Fibroblast of skin of left biceps (primary cell): ENCODE results near the gene BHLHE41.

ENCODE experiments used
- DNase-seq, 2 experiments: peaks; one replicate each; pipeline ENCODE4 v3.0.0-alpha.2; 2013; ENCODE audit warnings: low read depth in 2 of 2

The BHLHE41 gene

GRCh38 chr12:26134540-26134939, 9.7 kb upstream of the BHLHE41 start:
- no peak for DNase-seq

- no peak for DNase-seq
Measured at GRCh38 chr12:26133521-26133920, 8.7 kb upstream of the BHLHE41 start.

GRCh38 chr12:26132866-26133265, 8.0 kb upstream of the BHLHE41 start:
- DNase-seq = no peak

GRCh38 chr12:26131936-26132335, 7.1 kb upstream of the BHLHE41 start:
- DNase-seq = no peak

GRCh38 chr12:26130728-26131127, 5.9 kb upstream of the BHLHE41 start:
- DNase-seq = no peak

- DNase-seq = peak in 1 of 2 experiments; percentile 32
Measured at GRCh38 chr12:26128168-26128567, 3.3 kb upstream of the BHLHE41 start.

GRCh38 chr12:26127404-26127803, 2.6 kb upstream of the BHLHE41 start:
- DNase-seq = no peak

- peak; percentile 37 to 50 for DNase-seq
Measured at GRCh38 chr12:26126340-26127284, 1.8 kb upstream of the BHLHE41 start.

GRCh38 chr12:26125400-26126339, 833 bp upstream of the BHLHE41 start:
- no peak for DNase-seq

- DNase-seq = no peak
Measured at GRCh38 chr12:26123482-26123980, 1.3 kb downstream of the BHLHE41 start.

GRCh38 chr12:26122681-26123481, 2.0 kb downstream of the BHLHE41 start:
- peak; percentile 56 to 57 for DNase-seq

- no peak for DNase-seq
Measured at GRCh38 chr12:26122061-26122680, 2.7 kb downstream of the BHLHE41 start.

GRCh38 chr12:26121323-26122060, 3.3 kb downstream of the BHLHE41 start:
- no peak for DNase-seq

GRCh38 chr12:26120561-26121274, 4.1 kb downstream of the BHLHE41 start:
- DNase-seq = no peak

- DNase-seq = no peak
Measured at GRCh38 chr12:26119391-26119989, 5.3 kb downstream of the BHLHE41 start.

- no peak for DNase-seq
Measured at GRCh38 chr12:26118308-26118707, 6.5 kb downstream of the BHLHE41 start.

GRCh38 chr12:26116829-26117715, 7.8 kb downstream of the BHLHE41 start:
- no peak for DNase-seq
